OCI-LY1 (cell line): Measurements from ENCODE around the gene FRMD4A.

Source experiments
- H2AFZ ChIP-seq: fragments of 200-600 bp; sonication (generic), shearing (Covaris generic); 2 replicates; pipeline ENCODE4 v1.6.0; 2014; ENCODE audit warnings: antibody characterized with exemption, mild to moderate bottlenecking, low read length
- H3F3A ChIP-seq: fragments of 200-600 bp; sonication (generic), shearing (Covaris generic); 2 replicates; pipeline ENCODE4 v1.6.0; 2014; ENCODE audit warnings: mild to moderate bottlenecking, antibody characterized with exemption, low read length, moderate library complexity; ENCODE audit not compliant: insufficient read depth
- H3K27ac ChIP-seq: fragments of 200-600 bp; sonication (generic); 2 replicates; pipeline ENCODE4 v1.5.1; 2014; ENCODE audit warnings: low read length, mixed run types, mild to moderate bottlenecking, low read depth; ENCODE audit not compliant: poor library complexity, severe bottlenecking
- H3K27me3 ChIP-seq: fragments of 200-600 bp; sonication (generic); 2 replicates; pipeline ENCODE4 v1.6.0; 2014; ENCODE audit warnings: antibody characterized with exemption, mild to moderate bottlenecking, low read length, moderate library complexity; ENCODE audit not compliant: insufficient read depth
- H3K36me3 ChIP-seq: fragments of 200-600 bp; sonication (generic); 2 replicates; pipeline ENCODE4 v1.6.1; 2014; ENCODE audit warnings: mild to moderate bottlenecking, antibody characterized with exemption, low read length, moderate library complexity, mixed read lengths; ENCODE audit not compliant: insufficient read depth
- H3K4me1 ChIP-seq: fragments of 200-600 bp; sonication (generic); 2 replicates; pipeline ENCODE4 v1.5.1; 2014; ENCODE audit warnings: mild to moderate bottlenecking, low read length, moderate library complexity; ENCODE audit not compliant: insufficient read depth, severe bottlenecking
- H3K4me2 ChIP-seq: fragments of 200-600 bp; sonication (generic), shearing (Covaris generic); 2 replicates; pipeline ENCODE4 v1.6.1; 2014; ENCODE audit warnings: low read length
- H3K4me3 ChIP-seq: fragments of 200-600 bp; sonication (generic); 2 replicates; pipeline ENCODE4 v1.5.1; 2014; ENCODE audit warnings: low read length, low read depth, mild to moderate bottlenecking, mixed read lengths; ENCODE audit not compliant: poor library complexity, severe bottlenecking
- H3K79me2 ChIP-seq: fragments of 200-600 bp; shearing (Covaris generic); 2 replicates; pipeline ENCODE4 v1.6.1; 2016; ENCODE audit warnings: mixed run types, low read length, mixed read lengths; ENCODE audit not compliant: insufficient read depth
- H3K9ac ChIP-seq: fragments of 200-600 bp; sonication (generic), shearing (Covaris generic); 2 replicates; pipeline ENCODE4 v1.6.1; 2014; ENCODE audit warnings: mild to moderate bottlenecking, low read length, mixed read lengths
- H3K9me2 ChIP-seq: fragments of 200-600 bp; sonication (generic), shearing (Covaris generic); 2 replicates; pipeline ENCODE4 v1.6.1; 2014; ENCODE audit warnings: low read depth, mild to moderate bottlenecking, low read length, mixed read lengths
- H3K9me3 ChIP-seq: fragments of 200-600 bp; shearing (Covaris generic); 2 replicates; pipeline ENCODE4 v1.6.1; 2014; ENCODE audit warnings: low read length, mixed read lengths
- H4K20me1 ChIP-seq: fragments of 200-600 bp; sonication (generic), shearing (Covaris generic); 2 replicates; pipeline ENCODE4 v1.6.0; 2016; ENCODE audit warnings: mild to moderate bottlenecking, low read length; ENCODE audit not compliant: insufficient read depth
- CTCF ChIP-seq: fragments of 200-600 bp; sonication (generic), shearing (Covaris generic); IDR thresholded peaks from 2 replicates; pipeline ENCODE4 v1.5.1; 2017; ENCODE audit warnings: mild to moderate bottlenecking, antibody characterized with exemption, low read length, moderate library complexity, mixed read lengths
- EZH2 ChIP-seq: fragments of 200-600 bp; sonication (generic), shearing (Covaris generic); IDR thresholded peaks from 2 replicates; pipeline ENCODE4 v1.8.0; 2017; ENCODE audit warnings: borderline replicate concordance, mixed run types, mild to moderate bottlenecking, antibody characterized with exemption, low read length, moderate library complexity, mixed read lengths

Gene FRMD4A

GRCh38 chr10:13909516-13910258, 421.0 kb downstream of the FRMD4A start:
- H3K27ac ChIP-seq, result no peak overlapping the region
- H3K9me3 ChIP-seq, result no peaks in the 10 kb centered on the region
- no peak for TF ChIP-seq CTCF
- no peak for TF ChIP-seq EZH2
- H2AFZ ChIP-seq, result no peak overlapping the region
- no peaks in the 10 kb centered on the region for H3K27me3 ChIP-seq
- H3F3A ChIP-seq, result no peaks in the 10 kb centered on the region
- H3K36me3 ChIP-seq, result no peaks in the 10 kb centered on the region
- no peaks in the 10 kb centered on the region for H3K9me2 ChIP-seq
- no peak overlapping the region for H3K4me3 ChIP-seq
- no peaks in the 10 kb centered on the region for H3K4me1 ChIP-seq
- H3K9ac ChIP-seq, result no peak overlapping the region
- no peaks in the 10 kb centered on the region for H4K20me1 ChIP-seq
- H3K79me2 ChIP-seq, result no peaks in the 10 kb centered on the region
- H3K4me2 ChIP-seq, result no peak overlapping the region

GRCh38 chr10:13908475-13908874, 422.2 kb downstream of the FRMD4A start:
- Histone ChIP-seq H3K9me3 (no peaks in the 10 kb centered on the region), H3K27me3 (no peaks in the 10 kb centered on the region), H3K36me3 (no peaks in the 10 kb centered on the region), H2AFZ (no peak overlapping the region), H3K9me2 (no peaks in the 10 kb centered on the region), H3K27ac (no peak overlapping the region), H3K79me2 (no peaks in the 10 kb centered on the region), H3K9ac (no peak overlapping the region), H3K4me2 (no peak overlapping the region), H3K4me1 (peaks cover 4% of the 10 kb centered on the region), H3K4me3 (no peak overlapping the region), H4K20me1 (no peaks in the 10 kb centered on the region), H3F3A (no peaks in the 10 kb centered on the region)
- TF ChIP-seq CTCF (no peak), EZH2 (no peak)

GRCh38 chr10:13907570-13907969, 423.2 kb downstream of the FRMD4A start:
- Histone ChIP-seq H3K9ac (no peak overlapping the region), H3F3A (no peaks in the 10 kb centered on the region), H3K36me3 (no peaks in the 10 kb centered on the region), H3K27ac (no peak overlapping the region), H2AFZ (no peak overlapping the region), H3K4me3 (no peak overlapping the region), H3K79me2 (no peaks in the 10 kb centered on the region), H4K20me1 (no peaks in the 10 kb centered on the region), H3K4me2 (no peak overlapping the region), H3K9me3 (no peaks in the 10 kb centered on the region), H3K4me1 (peaks cover 4% of the 10 kb centered on the region), H3K9me2 (no peaks in the 10 kb centered on the region), H3K27me3 (no peaks in the 10 kb centered on the region)
- TF ChIP-seq CTCF (no peak), EZH2 (no peak)
